DND-41 (cell line): ENCODE measurements around the gene KDELR3.

Experiments
- EZH2 ChIP-seq: IDR thresholded peaks from 3 replicates; pipeline ENCODE4 v1.6.1; 2012; ENCODE audit warnings: borderline replicate concordance, low read depth, mild to moderate bottlenecking, moderate library complexity, low read length, inconsistent platforms; ENCODE audit not compliant: severe bottlenecking
- TF ChIP-seq, protein P1 (sequence below): IDR thresholded peaks from 2 replicates; pipeline ENCODE4 v1.5.1; 2012; ENCODE audit warnings: borderline replicate concordance, low read length, moderate library complexity, mild to moderate bottlenecking; ENCODE audit not compliant: poor library complexity, severe bottlenecking; ENCODE audit errors: extremely low read depth

- TF ChIP-seq, protein P1, sequence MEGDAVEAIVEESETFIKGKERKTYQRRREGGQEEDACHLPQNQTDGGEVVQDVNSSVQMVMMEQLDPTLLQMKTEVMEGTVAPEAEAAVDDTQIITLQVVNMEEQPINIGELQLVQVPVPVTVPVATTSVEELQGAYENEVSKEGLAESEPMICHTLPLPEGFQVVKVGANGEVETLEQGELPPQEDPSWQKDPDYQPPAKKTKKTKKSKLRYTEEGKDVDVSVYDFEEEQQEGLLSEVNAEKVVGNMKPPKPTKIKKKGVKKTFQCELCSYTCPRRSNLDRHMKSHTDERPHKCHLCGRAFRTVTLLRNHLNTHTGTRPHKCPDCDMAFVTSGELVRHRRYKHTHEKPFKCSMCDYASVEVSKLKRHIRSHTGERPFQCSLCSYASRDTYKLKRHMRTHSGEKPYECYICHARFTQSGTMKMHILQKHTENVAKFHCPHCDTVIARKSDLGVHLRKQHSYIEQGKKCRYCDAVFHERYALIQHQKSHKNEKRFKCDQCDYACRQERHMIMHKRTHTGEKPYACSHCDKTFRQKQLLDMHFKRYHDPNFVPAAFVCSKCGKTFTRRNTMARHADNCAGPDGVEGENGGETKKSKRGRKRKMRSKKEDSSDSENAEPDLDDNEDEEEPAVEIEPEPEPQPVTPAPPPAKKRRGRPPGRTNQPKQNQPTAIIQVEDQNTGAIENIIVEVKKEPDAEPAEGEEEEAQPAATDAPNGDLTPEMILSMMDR, result no peak
- no peak for TF ChIP-seq EZH2
Measured at GRCh38 chr22:38454353-38455075, 13.4 kb upstream of the KDELR3 start.
